DND-41 (cell line): ENCODE data around the gene EML6.

Experiments
- ATAC-seq: fragments of 200-7000 bp; cut with Tn5 transposase; 3 replicates; pipeline ENCODE4 v1.9.1; 2021; ENCODE audit warnings: low read depth; ENCODE audit not compliant: insufficient read depth
- DNase-seq: peaks from one replicate; pipeline ENCODE4 v3.0.0-alpha.2; 2020
- H2AFZ ChIP-seq: 2 replicates; pipeline ENCODE4 v1.6.0; 2012; ENCODE audit warnings: low read depth, low read length
- H3K27ac ChIP-seq: 2 replicates; pipeline ENCODE4 v1.5.1; 2012; ENCODE audit warnings: low read length, inconsistent platforms
- H3K27me3 ChIP-seq: fragments of 200-600 bp; sonication (generic); 2 replicates; pipeline ENCODE4 v1.6.0; 2012; ENCODE audit warnings: low read length, mild to moderate bottlenecking, inconsistent platforms; ENCODE audit not compliant: insufficient read depth, poor library complexity
- H3K36me3 ChIP-seq: 2 replicates; pipeline ENCODE4 v1.5.1; 2012; ENCODE audit warnings: low read length, inconsistent platforms; ENCODE audit not compliant: insufficient read depth
- H3K4me1 ChIP-seq: 2 replicates; pipeline ENCODE4 v1.5.1; 2012; ENCODE audit warnings: mild to moderate bottlenecking, low read length; ENCODE audit not compliant: insufficient read depth
- H3K4me2 ChIP-seq: 2 replicates; pipeline ENCODE4 v1.6.0; 2012; ENCODE audit warnings: mild to moderate bottlenecking, moderate library complexity, low read length, inconsistent platforms; ENCODE audit not compliant: insufficient read depth
- H3K4me3 ChIP-seq, 2 experiments: fragments of 200-600 bp in 1 of 2; shearing (Covaris generic) in 1 of 2; 2 replicates each; pipeline ENCODE4 v1.5.1; 2012 to 2016; ENCODE audit warnings: inconsistent platforms in 2 of 2, low read length in 2 of 2, mild to moderate bottlenecking in 2 of 2, low read depth in 1 of 2, moderate library complexity in 1 of 2
- H3K79me2 ChIP-seq: 2 replicates; pipeline ENCODE4 v1.6.0; 2012; ENCODE audit warnings: low read length, inconsistent platforms; ENCODE audit not compliant: insufficient read depth
- H3K9ac ChIP-seq: 2 replicates; pipeline ENCODE4 v1.6.0; 2012; ENCODE audit warnings: low read depth, mild to moderate bottlenecking, inconsistent platforms, low read length, moderate library complexity
- H3K9me3 ChIP-seq: 2 replicates; pipeline ENCODE4 v1.5.1; 2012; ENCODE audit warnings: low read length, moderate library complexity, mild to moderate bottlenecking, inconsistent platforms; ENCODE audit not compliant: insufficient read depth, severe bottlenecking
- H4K20me1 ChIP-seq: 2 replicates; pipeline ENCODE4 v1.6.0; 2012; ENCODE audit warnings: low read length; ENCODE audit not compliant: insufficient read depth
- CTCF ChIP-seq: IDR thresholded peaks from 2 replicates; pipeline ENCODE4 v1.5.1; 2012; ENCODE audit warnings: borderline replicate concordance, low read length, moderate library complexity, mild to moderate bottlenecking; ENCODE audit not compliant: poor library complexity, severe bottlenecking; ENCODE audit errors: extremely low read depth
- EZH2 ChIP-seq: IDR thresholded peaks from 3 replicates; pipeline ENCODE4 v1.6.1; 2012; ENCODE audit warnings: borderline replicate concordance, low read depth, mild to moderate bottlenecking, moderate library complexity, low read length, inconsistent platforms; ENCODE audit not compliant: severe bottlenecking

Gene EML6

DNA sequence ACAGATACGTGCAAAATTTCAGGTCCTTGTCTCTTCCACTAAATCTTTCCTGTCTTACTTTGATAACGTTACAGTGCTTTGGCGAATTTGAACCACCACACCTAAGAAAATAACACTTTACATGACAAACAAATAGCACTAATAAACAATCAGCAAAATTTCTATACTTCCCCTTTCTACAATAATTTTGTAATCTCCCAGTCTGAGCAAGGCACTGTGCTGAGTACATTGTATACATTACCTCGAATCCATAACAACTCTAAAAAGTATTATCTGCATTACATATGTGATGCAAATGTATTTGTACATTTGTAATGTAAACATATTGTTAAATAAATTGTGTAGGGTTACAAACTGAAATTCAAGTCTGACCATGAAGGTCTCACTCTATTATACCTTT lies 276.9 kb downstream of the EML6 start:
- H3K4me1 ChIP-seq = no peaks in the 10 kb centered on the region

GRCh38 chr2:55001716-55002115 lies 278.3 kb downstream of the EML6 start:
- no peak overlapping the region for H2AFZ ChIP-seq
- TF ChIP-seq EZH2 (no peak), CTCF (no peak)
- no peaks in the 10 kb centered on the region for H3K9me3 ChIP-seq
- no peak for DNase-seq
- no peaks in the 10 kb centered on the region for H3K36me3 ChIP-seq
- no peak overlapping the region for H3K4me2 ChIP-seq
- H4K20me1 ChIP-seq = peaks cover 77% of the 10 kb centered on the region
- H3K4me3 ChIP-seq = no peak overlapping the region
- H3K27ac ChIP-seq = no peak overlapping the region
- H3K4me1 ChIP-seq = peaks cover 2% of the 10 kb centered on the region; the same call in 1 of the 2 replicates
- peaks cover 100% of the 10 kb centered on the region for H3K79me2 ChIP-seq
- no peak for ATAC-seq
- no peak overlapping the region for H3K9ac ChIP-seq
- H3K27me3 ChIP-seq = no peaks in the 10 kb centered on the region

More for the DNA sequence above, 276.9 kb downstream of the EML6 start:
- Histone ChIP-seq H3K79me2 (peaks cover 100% of the 10 kb centered on the region), H3K9me3 (no peaks in the 10 kb centered on the region), H3K36me3 (no peaks in the 10 kb centered on the region), H3K27ac (no peak overlapping the region), H3K4me3 (no peak overlapping the region), H4K20me1 (peaks cover 83% of the 10 kb centered on the region), H3K9ac (no peak overlapping the region), H3K4me2 (no peak overlapping the region), H3K27me3 (no peaks in the 10 kb centered on the region), H2AFZ (no peak overlapping the region)
- TF ChIP-seq CTCF (no peak), EZH2 (no peak)
- no peak for ATAC-seq
- DNase-seq = no peak

DNA sequence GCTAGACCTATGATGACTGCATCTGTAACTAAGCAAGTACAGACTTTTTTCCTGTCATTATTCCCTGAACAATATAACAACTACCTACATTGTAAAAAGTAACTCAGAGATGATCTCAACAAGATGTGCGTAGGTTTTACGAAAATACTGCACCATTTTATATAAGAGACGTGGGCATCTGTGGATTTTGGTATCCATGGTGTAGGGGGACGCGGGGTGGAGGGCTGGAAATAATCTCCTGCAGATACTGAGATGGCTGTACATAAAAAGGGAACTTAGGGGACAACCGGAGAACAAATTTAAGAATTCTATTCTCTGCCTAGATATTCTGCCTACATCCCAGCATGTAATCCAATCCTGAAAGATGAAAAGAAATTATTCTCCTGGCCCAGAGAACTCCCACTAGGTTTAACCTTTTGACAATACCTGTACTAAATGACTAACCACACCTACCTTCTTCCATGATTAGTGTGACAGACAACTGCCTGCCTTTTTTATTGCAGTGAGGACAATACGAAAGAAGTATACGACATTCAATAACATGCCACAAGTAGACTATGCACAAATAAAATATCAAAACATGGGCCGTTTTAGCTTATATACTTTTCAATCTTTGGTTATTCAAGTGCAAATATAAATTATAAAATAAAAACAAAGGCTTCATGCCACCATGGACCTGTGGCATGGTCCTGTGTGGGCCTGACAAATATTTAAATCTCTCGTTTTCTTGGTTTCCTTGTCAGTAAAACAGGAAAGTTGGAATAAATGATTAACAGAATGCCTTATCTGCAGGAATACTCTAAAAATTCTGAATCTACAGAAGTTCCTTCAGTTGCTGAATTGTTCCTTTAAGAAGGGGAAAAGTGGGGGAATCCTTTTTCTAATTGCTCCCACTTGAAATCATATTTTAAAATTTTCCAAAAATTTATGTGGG lies 280.5 kb downstream of the EML6 start:
- no peak overlapping the region for H2AFZ ChIP-seq
- H3K4me3 ChIP-seq = no peak overlapping the region
- peaks cover 10% of the 10 kb centered on the region; the same call in 1 of the 2 replicates for H3K4me1 ChIP-seq
- DNase-seq = no peak
- no peak overlapping the region for H3K9ac ChIP-seq
- H3K4me2 ChIP-seq = no peak overlapping the region
- TF ChIP-seq CTCF (no peak), EZH2 (no peak)
- no peaks in the 10 kb centered on the region for H3K36me3 ChIP-seq
- H3K79me2 ChIP-seq = peaks cover 100% of the 10 kb centered on the region
- H3K9me3 ChIP-seq = no peaks in the 10 kb centered on the region
- peaks cover 77% of the 10 kb centered on the region for H4K20me1 ChIP-seq
- H3K27ac ChIP-seq = no peak overlapping the region
- no peak for ATAC-seq
- no peaks in the 10 kb centered on the region for H3K27me3 ChIP-seq
